Mesodermal cell (in vitro differentiated cells): Measurements from ENCODE around the gene CLUH.

ENCODE experiments used
- H3K27ac ChIP-seq: 2 replicates; pipeline ENCODE4 v1.7.0; 2013; ENCODE audit warnings: mild to moderate bottlenecking, low read depth, low read length, moderate library complexity; ENCODE audit not compliant: severe bottlenecking
- H3K36me3 ChIP-seq: 2 replicates; pipeline ENCODE4 v1.7.1; 2013; ENCODE audit warnings: mild to moderate bottlenecking, low read length, moderate library complexity; ENCODE audit not compliant: control insufficient read depth, insufficient read depth
- H3K4me1 ChIP-seq: one replicate; pipeline ENCODE4 v1.7.1; 2013; ENCODE audit warnings: mild to moderate bottlenecking, low read length; ENCODE audit not compliant: insufficient read depth, control insufficient read depth, poor library complexity, severe bottlenecking
- H3K4me3 ChIP-seq: 2 replicates; pipeline ENCODE4 v1.7.0; 2013; ENCODE audit warnings: low read length, control low read depth, mild to moderate bottlenecking; ENCODE audit not compliant: insufficient read depth, poor library complexity, severe bottlenecking; ENCODE audit errors: extremely low read depth
- H3K9me3 ChIP-seq: 2 replicates; pipeline ENCODE4 v1.7.1; 2013; ENCODE audit warnings: mild to moderate bottlenecking, low read length, moderate library complexity; ENCODE audit not compliant: control insufficient read depth
- WGBS, 2 experiments: methylation state at CpG; one replicate each; pipeline ENCODE4 v1.1.5; 2013; ENCODE audit warnings: missing lambda C conversion rate in 2 of 2; ENCODE audit not compliant: insufficient coverage in 2 of 2; 5-methylcytosine and 5-hydroxymethylcytosine counted together

CLUH gene

GRCh38 chr17:2691965-2692780, 19.4 kb downstream of the CLUH start:
- H3K36me3 ChIP-seq, result peaks cover 35% of the 10 kb centered on the region
- no peaks in the 10 kb centered on the region for H3K4me1 ChIP-seq
- H3K27ac ChIP-seq, result no peak overlapping the region
- no peak overlapping the region for H3K4me3 ChIP-seq
- H3K9me3 ChIP-seq, result no peaks in the 10 kb centered on the region
- 96% methylated on average over 57 to 60 of the region's 71 CpGs for WGBS, 2 experiments

DNA sequence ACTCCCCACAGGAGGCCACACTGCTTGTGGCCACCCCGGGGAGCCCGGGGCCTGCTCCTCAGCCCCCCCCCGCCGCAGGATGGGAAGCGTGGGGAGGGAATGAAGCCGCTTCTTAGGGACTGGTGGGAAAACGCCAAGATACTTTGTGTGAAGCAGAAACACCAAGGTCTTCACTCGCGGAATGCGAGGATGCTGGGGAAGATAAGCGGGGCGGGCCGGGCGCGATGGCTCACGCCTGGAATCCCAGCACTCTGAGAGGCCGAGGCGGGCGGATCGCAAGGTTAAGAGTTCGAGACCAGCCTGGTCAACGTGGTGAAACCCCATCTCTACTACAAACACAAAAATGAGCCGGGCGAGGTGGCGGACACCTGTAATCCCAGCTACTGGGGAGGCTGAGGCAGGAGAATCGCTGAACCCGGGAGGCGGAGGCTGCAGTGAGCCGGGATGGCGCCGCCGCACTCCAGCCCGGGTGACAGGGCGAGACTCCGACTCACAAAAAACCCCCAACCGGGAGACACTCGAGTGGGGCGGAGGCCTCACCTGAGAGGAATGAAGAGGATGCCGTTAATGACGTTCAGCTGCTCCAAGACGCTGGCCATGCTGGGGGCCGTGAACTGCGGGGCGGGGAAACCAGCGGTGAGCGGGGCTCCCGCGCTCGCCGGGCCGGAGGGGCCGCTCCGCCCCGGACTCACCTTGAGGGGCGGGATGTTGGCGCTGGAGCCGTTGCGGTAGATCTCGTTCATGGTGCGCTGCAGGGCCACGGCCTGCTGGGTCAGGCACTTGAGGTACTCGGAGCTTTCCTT, 20.3 kb downstream of the CLUH start:
- Histone ChIP-seq H3K9me3 (no peaks in the 10 kb centered on the region), H3K4me1 (no peaks in the 10 kb centered on the region), H3K27ac (no peak overlapping the region), H3K4me3 (no peak overlapping the region), H3K36me3 (peaks cover 34% of the 10 kb centered on the region)
- WGBS, 2 experiments, result 94 to 96% methylated on average over 53 to 59 of the region's 62 CpGs

- WGBS, 2 experiments, result 94 to 95% methylated on average over 38 to 44 of the region's 55 CpGs
- H3K4me3 ChIP-seq, result no peak overlapping the region
- peaks cover 28% of the 10 kb centered on the region for H3K36me3 ChIP-seq
- H3K27ac ChIP-seq, result no peak overlapping the region
- no peaks in the 10 kb centered on the region for H3K9me3 ChIP-seq
- peaks cover 2% of the 10 kb centered on the region for H3K4me1 ChIP-seq
Measured at GRCh38 chr17:2690165-2691068, 21.1 kb downstream of the CLUH start.

GRCh38 chr17:2689411-2690164, 22.0 kb downstream of the CLUH start:
- H3K4me1 ChIP-seq, result peaks cover 2% of the 10 kb centered on the region
- no peak overlapping the region for H3K4me3 ChIP-seq
- peaks cover 28% of the 10 kb centered on the region for H3K36me3 ChIP-seq
- H3K27ac ChIP-seq, result no peak overlapping the region
- 92 to 95% methylated on average over 15 to 38 of the region's 40 CpGs for WGBS, 2 experiments
- no peaks in the 10 kb centered on the region for H3K9me3 ChIP-seq

DNA sequence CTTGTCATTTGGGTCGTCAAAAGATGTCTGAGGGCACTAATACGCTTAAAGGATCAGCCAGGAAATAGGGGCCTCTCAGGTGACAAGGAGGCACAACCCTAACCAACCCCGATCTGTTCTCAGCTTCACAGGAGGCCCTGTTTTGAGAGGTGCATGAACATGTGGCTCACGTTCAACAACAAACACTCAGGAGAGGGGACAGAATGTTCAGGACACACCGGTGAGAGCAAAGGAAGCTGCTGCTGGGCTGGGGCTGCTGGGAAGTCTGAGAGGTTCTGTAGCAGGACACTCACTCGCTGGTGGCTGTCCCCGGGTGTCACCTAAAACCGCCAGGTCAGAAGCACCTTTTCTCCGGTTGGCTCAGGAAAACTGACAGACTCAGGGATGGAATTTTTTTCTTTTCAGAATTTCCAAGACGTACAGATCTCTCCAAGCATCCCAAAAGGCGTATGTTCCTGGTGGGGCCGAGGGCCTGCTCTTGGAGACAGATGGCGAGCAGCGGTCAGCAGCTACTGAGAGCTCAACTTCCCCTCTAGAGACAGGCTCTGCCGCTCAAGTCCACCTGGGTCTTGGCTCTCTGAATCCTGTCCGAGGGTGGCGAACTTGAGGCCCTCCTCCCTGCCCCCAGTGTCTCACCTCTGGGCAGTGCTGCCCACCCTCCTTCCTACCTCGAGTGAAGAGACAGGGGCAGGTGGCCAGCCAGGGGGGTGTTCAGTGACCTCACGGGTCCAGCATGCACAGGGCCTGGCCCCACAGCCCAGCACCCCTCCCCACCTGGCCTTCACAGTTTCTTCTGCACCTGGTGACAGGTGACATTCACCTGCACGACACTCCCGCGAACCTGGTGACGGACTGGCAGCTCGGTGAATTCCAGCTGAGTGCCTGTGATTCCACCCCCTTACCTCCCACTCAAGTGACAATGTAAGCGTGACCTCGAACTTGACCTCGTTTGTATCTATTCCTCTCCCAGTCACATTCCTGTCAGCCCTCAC, 22.9 kb downstream of the CLUH start:
- 87 to 88% methylated on average over 22 to 24 of the region's 27 CpGs for WGBS, 2 experiments
- H3K9me3 ChIP-seq, result no peaks in the 10 kb centered on the region
- H3K4me1 ChIP-seq, result peaks cover 2% of the 10 kb centered on the region
- H3K27ac ChIP-seq, result no peak overlapping the region
- no peak overlapping the region for H3K4me3 ChIP-seq
- peaks cover 21% of the 10 kb centered on the region for H3K36me3 ChIP-seq

GRCh38 chr17:2687074-2687418, 24.5 kb downstream of the CLUH start:
- Histone ChIP-seq H3K36me3 (peaks cover 21% of the 10 kb centered on the region), H3K4me1 (peaks cover 2% of the 10 kb centered on the region), H3K9me3 (no peaks in the 10 kb centered on the region), H3K27ac (peak overlapping the region; percentile 36), H3K4me3 (no peak overlapping the region)
- WGBS, 2 experiments, result 92 to 98% methylated on average over 6 of the region's 6 CpGs

GRCh38 chr17:2685696-2686095, 25.9 kb downstream of the CLUH start:
- Histone ChIP-seq H3K36me3 (peaks cover 30% of the 10 kb centered on the region), H3K27ac (no peak overlapping the region), H3K4me3 (no peak overlapping the region), H3K4me1 (peaks cover 2% of the 10 kb centered on the region), H3K9me3 (no peaks in the 10 kb centered on the region)
- 92 to 94% methylated on average over 14 to 15 of the region's 15 CpGs for WGBS, 2 experiments

- Histone ChIP-seq H3K36me3 (peaks cover 38% of the 10 kb centered on the region), H3K4me3 (no peak overlapping the region), H3K27ac (no peak overlapping the region), H3K9me3 (no peaks in the 10 kb centered on the region), H3K4me1 (peaks cover 2% of the 10 kb centered on the region)
- 94 to 97% methylated on average over 9 to 16 of the region's 18 CpGs for whole genome bisulfite sequencing, 2 experiments
Measured at GRCh38 chr17:2684549-2684948, 27.0 kb downstream of the CLUH start.

DNA sequence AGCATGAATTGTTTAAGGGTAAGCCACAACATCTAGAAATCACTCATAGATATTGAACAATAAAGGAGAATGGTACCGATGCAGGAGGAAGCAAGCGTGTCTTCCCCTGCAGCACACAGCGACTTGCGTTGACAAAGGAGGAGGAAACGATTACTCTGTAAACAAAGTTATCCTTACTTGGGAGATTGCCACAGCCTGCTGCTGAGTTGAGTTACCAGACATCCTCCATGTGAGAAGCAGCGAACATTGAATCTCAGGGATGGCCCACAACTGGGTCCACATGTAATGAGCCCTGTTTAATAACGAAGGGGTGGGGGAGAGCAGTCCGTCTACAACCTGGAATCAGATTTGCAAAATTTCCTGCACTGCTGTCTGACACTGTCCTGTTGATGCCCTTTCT, 27.7 kb downstream of the CLUH start:
- Histone ChIP-seq H3K9me3 (no peaks in the 10 kb centered on the region), H3K4me1 (peaks cover 2% of the 10 kb centered on the region), H3K4me3 (no peak overlapping the region), H3K27ac (no peak overlapping the region), H3K36me3 (peaks cover 44% of the 10 kb centered on the region)
- WGBS, 2 experiments, result 95 to 100% methylated on average over 6 of the region's 8 CpGs
